K562 (cell line): ENCODE measurements around the gene ZNF300. TPM values are rescaled to one million over a fixed set of nuclear protein-coding genes. Genes with fewer than 3 reads are reported as not detected.
A peak's percentile ranks its signal among the peaks of the same experiment; 100 is the strongest.

Experiments
- ATF7 ChIP-seq: fragments of 450-650 bp; IDR thresholded peaks from 2 replicates; pipeline ENCODE4 v1.7.1; 2014; ENCODE audit warnings: mild to moderate bottlenecking, moderate library complexity
- CBX8 ChIP-seq: fragments of 200-600 bp; sonication (generic); IDR thresholded peaks from 2 replicates; pipeline ENCODE4 v1.6.1; 2012; ENCODE audit warnings: borderline replicate concordance, mixed run types, low read depth, mild to moderate bottlenecking, moderate library complexity, mixed read lengths, low read length, control low read depth, inconsistent platforms; ENCODE audit not compliant: poor library complexity, severe bottlenecking; ENCODE audit errors: extremely low read depth
- CSDE1 ChIP-seq, 2 experiments: fragments of 450-650 bp; IDR thresholded peaks; 2 replicates each; pipeline ENCODE4 v1.6.1; 2016; ENCODE audit warnings: mild to moderate bottlenecking in 1 of 2
- ELF2 ChIP-seq: fragments of 250-450 bp; sonication (Bioruptor Pico); IDR thresholded peaks from 2 replicates; pipeline ENCODE4 v1.5.0; 2021; ENCODE audit warnings: mild to moderate bottlenecking
- ETV1 ChIP-seq: fragments of 450-650 bp; conservative IDR thresholded peaks from 2 replicates; pipeline ENCODE4 v1.6.1; 2016; ENCODE audit warnings: missing genetic modification characterization, control low read depth, low read depth, missing compliant biosample characterization
- IRF2 ChIP-seq: sonication (generic); formaldehyde crosslinking; IDR thresholded peaks from 2 replicates; pipeline ENCODE4 v1.8.1; 2022; ENCODE audit warnings: mild to moderate bottlenecking, missing genetic modification reagents
- KDM5B ChIP-seq: fragments of 200-600 bp; sonication (generic); IDR thresholded peaks from 2 replicates; pipeline ENCODE4 v1.6.1; 2012; ENCODE audit warnings: low read depth, mild to moderate bottlenecking, moderate library complexity, low read length, control low read depth, inconsistent platforms; ENCODE audit not compliant: insufficient replicate concordance
- NFE2 ChIP-seq: IDR thresholded peaks from 2 replicates; pipeline ENCODE4 v1.6.1; 2014; ENCODE audit warnings: antibody characterized with exemption, low read depth
- NFRKB ChIP-seq: fragments of 450-650 bp; IDR thresholded peaks from 2 replicates; pipeline ENCODE4 v1.6.1; 2016; ENCODE audit warnings: low read depth
- NR3C1 ChIP-seq: sonication (generic); formaldehyde crosslinking; IDR thresholded peaks from 2 replicates; pipeline ENCODE4 v1.8.1; 2022; ENCODE audit warnings: missing genetic modification reagents
- PML ChIP-seq: IDR thresholded peaks from 2 replicates; pipeline ENCODE4 v1.6.1; 2012; ENCODE audit warnings: low read length, inconsistent platforms
- PTBP1 ChIP-seq: fragments of 200-400 bp; formaldehyde crosslinking; IDR thresholded peaks from 2 replicates; pipeline ENCODE4 v1.6.1; 2017; ENCODE audit warnings: low read depth, low read length
- RBM34 ChIP-seq: fragments of 200-400 bp; formaldehyde crosslinking; IDR thresholded peaks from 2 replicates; pipeline ENCODE4 v1.6.1; 2018; ENCODE audit warnings: low read length, borderline replicate concordance; ENCODE audit not compliant: insufficient read depth
- RBM39 ChIP-seq: fragments of 200-400 bp; formaldehyde crosslinking; optimal IDR thresholded peaks from 2 replicates; pipeline ENCODE3; 2018; ENCODE audit warnings: low read depth, low read length
- TCF7L2 ChIP-seq: fragments of 150-350 bp; IDR thresholded peaks from 2 replicates; pipeline ENCODE4 v1.6.1; 2016; ENCODE audit warnings: low read depth, mild to moderate bottlenecking, low read length, moderate library complexity
- ZKSCAN8 ChIP-seq: fragments of 200-800 bp; sonication (Bioruptor generic); IDR thresholded peaks from 2 replicates; pipeline ENCODE4 v1.6.1; 2016; ENCODE audit warnings: missing genetic modification characterization, missing compliant biosample characterization
- ZNF174 ChIP-seq: fragments of 250-450 bp; sonication (Bioruptor Pico); IDR thresholded peaks from 2 replicates; pipeline ENCODE4 v1.4.0; 2020; ENCODE audit warnings: mild to moderate bottlenecking
- ZNF324 ChIP-seq: fragments of 250-450 bp; sonication (Bioruptor Pico); IDR thresholded peaks from 2 replicates; pipeline ENCODE4 v1.4.0; 2020; ENCODE audit warnings: mild to moderate bottlenecking
- ZNF347 ChIP-seq: fragments of 450-650 bp; formaldehyde crosslinking; IDR thresholded peaks from 2 replicates; pipeline ENCODE4 v1.4.0; 2020; ENCODE audit warnings: low read depth, mild to moderate bottlenecking, moderate library complexity
- ZNF444 ChIP-seq: fragments of 250-450 bp; sonication (Bioruptor Pico); IDR thresholded peaks from 2 replicates; pipeline ENCODE4 v1.4.0; 2020; ENCODE audit warnings: mild to moderate bottlenecking, moderate library complexity
- ZNF699 ChIP-seq: fragments of 250-450 bp; sonication (Bioruptor Pico); IDR thresholded peaks from 2 replicates; pipeline ENCODE4 v1.8.0; 2021; ENCODE audit warnings: mild to moderate bottlenecking, moderate library complexity; ENCODE audit not compliant: insufficient replicate concordance
- polyA plus RNA-seq, 8 experiments: library from polyadenylated mRNA; depleted of rRNA in 4 of 8; stranded (reverse) in 5 of 8; unstranded in 3 of 8; fragments of >200 nt; fragmentation: Nextera tagmentation in 2 of 8; fragmentation: Illumina TruSeq in 1 of 8; extraction: Ambion mirVana in 2 of 8; extraction: Trizol in 1 of 8; gene quantifications; 2 replicates each; pipeline versions ENCODE4 v1.2.1 to v1.2.3, GENCODE V29; 2011 to 2014; ENCODE audit warnings: inconsistent platforms in 1 of 8, missing spikeins in 1 of 8
- total RNA-seq, 7 experiments: library from RNA; depleted of rRNA in 6 of 7; stranded (reverse); fragments of >200 nt in 6 of 7; fragmentation: Illumina TruSeq in 2 of 7; extraction: Trizol in 2 of 7; gene quantifications; 2 replicates each; pipeline versions ENCODE4 v1.2.1 to v1.2.3, GENCODE V29; 2011 to 2021; ENCODE audit warnings: low replicate concordance in 1 of 7
- TF ChIP-seq, protein P1 (sequence below): fragments of 450-650 bp; IDR thresholded peaks from 2 replicates; pipeline ENCODE4 v1.6.1; 2014; ENCODE audit warnings: low read depth, mild to moderate bottlenecking, moderate library complexity, borderline replicate concordance
- TF ChIP-seq, protein P2 (sequence below): sonication (generic); formaldehyde crosslinking; IDR thresholded peaks from 2 replicates; pipeline ENCODE4 v1.8.0; 2022; ENCODE audit warnings: mild to moderate bottlenecking, missing genetic modification reagents
- TF ChIP-seq, protein P3 (sequence below): fragments of 250-450 bp; sonication (Bioruptor Pico); IDR thresholded peaks from 2 replicates; pipeline ENCODE4 v1.8.0; 2022; ENCODE audit warnings: moderate library complexity, mild to moderate bottlenecking, inconsistent platforms

Gene ZNF300
- total and polyA plus RNA-seq, 9 of the 15 experiments (the other 6 are each of a cell fraction or from before 2014, with no cell fraction given) = 4.4 to 13.2 (median 11.1) TPM

DNA sequence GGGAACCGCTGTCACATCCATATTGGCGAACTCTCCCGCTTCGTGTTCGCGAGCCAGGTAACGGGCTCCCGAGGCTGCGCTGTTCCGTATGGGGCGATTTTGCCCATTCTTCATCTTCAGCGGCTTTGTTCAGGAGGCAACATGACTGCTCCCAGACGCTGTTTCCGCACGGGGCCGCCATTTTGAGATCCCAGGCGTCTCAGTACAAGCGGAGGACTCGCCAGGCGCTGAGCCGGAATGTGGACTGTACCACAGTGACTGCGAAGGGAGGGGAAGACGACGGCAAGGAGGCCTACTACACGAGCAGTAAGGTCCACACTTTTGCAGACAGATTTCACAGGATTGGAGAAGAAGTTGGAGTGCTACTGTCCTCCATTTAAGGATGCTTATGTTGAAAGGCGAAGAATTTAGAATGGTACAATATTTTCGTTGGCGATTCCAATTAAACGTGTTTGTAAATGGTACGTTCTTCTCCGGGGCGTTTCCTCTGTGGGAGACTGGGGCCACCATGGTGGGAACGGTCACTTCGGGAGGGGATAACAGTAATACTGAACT is 41.6 kb upstream of the ZNF300 start (continued):
- TF ChIP-seq NR3C1 (CRISPR knock-in tag) (no peak), RBM34 (no peak), ZNF324 (CRISPR knock-in tag) (no peak), KDM5B (no peak), RBM39 (no peak), IRF2 (no peak), CSDE1 (IDR thresholded peaks at IDR 0.05) (no peak), ETV1 (tag) (no peak), ELF2 (CRISPR knock-in tag) (no peak), ZNF444 (CRISPR knock-in tag) (no peak), ATF7 (peak; percentile 99), PTBP1 (no peak), ZNF699 (no peak), PML (no peak), ZNF174 (no peak), NFRKB (0 out of 2 replicates have a peak, but pooled peaks have one; percentile 48), ZKSCAN8 (CRISPR knock-in tag) (no peak), TCF7L2 (peak; percentile 85), ZNF347 (no peak), CBX8 (no peak), NFE2 (no peak)
- TF ChIP-seq, protein P1, sequence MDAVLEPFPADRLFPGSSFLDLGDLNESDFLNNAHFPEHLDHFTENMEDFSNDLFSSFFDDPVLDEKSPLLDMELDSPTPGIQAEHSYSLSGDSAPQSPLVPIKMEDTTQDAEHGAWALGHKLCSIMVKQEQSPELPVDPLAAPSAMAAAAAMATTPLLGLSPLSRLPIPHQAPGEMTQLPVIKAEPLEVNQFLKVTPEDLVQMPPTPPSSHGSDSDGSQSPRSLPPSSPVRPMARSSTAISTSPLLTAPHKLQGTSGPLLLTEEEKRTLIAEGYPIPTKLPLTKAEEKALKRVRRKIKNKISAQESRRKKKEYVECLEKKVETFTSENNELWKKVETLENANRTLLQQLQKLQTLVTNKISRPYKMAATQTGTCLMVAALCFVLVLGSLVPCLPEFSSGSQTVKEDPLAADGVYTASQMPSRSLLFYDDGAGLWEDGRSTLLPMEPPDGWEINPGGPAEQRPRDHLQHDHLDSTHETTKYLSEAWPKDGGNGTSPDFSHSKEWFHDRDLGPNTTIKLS = no peak
- TF ChIP-seq, protein P2, sequence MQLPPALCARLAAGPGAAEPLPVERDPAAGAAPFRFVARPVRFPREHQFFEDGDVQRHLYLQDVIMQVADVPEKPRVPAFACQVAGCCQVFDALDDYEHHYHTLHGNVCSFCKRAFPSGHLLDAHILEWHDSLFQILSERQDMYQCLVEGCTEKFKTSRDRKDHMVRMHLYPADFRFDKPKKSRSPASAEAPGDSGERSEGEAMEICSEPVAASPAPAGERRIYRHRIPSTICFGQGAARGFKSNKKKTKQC (CRISPR knock-in tag) = no peak
- TF ChIP-seq, protein P3, sequence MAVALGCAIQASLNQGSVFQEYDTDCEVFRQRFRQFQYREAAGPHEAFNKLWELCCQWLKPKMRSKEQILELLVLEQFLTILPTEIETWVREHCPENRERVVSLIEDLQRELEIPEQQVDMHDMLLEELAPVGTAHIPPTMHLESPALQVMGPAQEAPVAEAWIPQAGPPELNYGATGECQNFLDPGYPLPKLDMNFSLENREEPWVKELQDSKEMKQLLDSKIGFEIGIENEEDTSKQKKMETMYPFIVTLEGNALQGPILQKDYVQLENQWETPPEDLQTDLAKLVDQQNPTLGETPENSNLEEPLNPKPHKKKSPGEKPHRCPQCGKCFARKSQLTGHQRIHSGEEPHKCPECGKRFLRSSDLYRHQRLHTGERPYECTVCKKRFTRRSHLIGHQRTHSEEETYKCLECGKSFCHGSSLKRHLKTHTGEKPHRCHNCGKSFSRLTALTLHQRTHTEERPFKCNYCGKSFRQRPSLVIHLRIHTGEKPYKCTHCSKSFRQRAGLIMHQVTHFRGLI (CRISPR knock-in tag) = no peak
